GM18519 (cell line): ENCODE results near the gene VAT1L.

Experiments
- ATAC-seq: cut with Tn5 transposase; IDR thresholded peaks from one replicate; pipeline ENCODE4 v1.9.1; 2021; ENCODE audit warnings: mild to moderate bottlenecking, moderate library complexity; ENCODE audit not compliant: unreplicated experiment, low FRiP score

Gene VAT1L, protein sequence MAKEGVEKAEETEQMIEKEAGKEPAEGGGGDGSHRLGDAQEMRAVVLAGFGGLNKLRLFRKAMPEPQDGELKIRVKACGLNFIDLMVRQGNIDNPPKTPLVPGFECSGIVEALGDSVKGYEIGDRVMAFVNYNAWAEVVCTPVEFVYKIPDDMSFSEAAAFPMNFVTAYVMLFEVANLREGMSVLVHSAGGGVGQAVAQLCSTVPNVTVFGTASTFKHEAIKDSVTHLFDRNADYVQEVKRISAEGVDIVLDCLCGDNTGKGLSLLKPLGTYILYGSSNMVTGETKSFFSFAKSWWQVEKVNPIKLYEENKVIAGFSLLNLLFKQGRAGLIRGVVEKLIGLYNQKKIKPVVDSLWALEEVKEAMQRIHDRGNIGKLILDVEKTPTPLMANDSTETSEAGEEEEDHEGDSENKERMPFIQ

DNA sequence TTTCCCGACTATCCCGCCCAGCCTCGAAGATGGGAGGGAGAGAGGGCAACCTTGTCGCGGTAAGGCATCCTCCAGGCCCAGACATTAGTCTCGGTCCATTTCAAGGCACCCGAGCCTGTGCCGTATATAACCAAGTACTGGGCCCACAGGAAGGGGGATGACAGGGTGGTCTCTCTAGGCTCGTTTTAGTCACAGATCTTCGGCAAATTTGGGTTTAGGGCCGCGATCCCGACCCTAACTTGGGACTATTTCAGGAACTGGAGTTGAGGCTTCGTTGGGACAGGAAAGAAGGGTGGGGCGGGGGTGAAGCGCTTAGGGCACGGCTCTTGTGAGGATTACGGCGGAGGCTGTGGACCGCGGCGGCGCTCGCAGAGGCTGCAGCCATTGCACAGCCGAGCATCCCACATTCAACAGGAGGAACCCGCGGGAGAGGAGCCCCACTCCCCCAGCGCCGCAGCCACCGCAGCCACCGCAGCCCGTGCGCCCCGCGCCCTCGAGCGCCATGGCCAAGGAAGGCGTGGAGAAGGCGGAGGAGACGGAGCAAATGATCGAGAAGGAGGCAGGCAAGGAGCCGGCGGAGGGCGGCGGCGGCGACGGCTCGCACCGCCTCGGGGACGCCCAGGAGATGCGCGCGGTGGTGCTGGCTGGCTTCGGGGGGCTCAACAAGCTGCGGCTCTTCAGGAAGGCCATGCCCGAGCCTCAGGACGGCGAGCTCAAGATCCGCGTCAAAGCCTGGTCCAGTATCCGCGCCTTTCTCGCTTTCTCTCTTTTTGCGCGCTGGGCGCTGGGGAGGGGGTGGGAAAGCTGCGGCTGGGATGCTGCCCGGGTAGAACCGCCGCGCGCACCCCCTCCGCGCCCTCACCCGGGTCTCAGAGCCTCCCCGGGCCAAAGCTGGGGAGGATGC is at the start of gene VAT1L:
VAT1L (plus strand) TSS at position 384 of the 904 bp plus-strand sequence; CDS start at position 503, 119 bp downstream.
- ATAC-seq, result no peak

DNA sequence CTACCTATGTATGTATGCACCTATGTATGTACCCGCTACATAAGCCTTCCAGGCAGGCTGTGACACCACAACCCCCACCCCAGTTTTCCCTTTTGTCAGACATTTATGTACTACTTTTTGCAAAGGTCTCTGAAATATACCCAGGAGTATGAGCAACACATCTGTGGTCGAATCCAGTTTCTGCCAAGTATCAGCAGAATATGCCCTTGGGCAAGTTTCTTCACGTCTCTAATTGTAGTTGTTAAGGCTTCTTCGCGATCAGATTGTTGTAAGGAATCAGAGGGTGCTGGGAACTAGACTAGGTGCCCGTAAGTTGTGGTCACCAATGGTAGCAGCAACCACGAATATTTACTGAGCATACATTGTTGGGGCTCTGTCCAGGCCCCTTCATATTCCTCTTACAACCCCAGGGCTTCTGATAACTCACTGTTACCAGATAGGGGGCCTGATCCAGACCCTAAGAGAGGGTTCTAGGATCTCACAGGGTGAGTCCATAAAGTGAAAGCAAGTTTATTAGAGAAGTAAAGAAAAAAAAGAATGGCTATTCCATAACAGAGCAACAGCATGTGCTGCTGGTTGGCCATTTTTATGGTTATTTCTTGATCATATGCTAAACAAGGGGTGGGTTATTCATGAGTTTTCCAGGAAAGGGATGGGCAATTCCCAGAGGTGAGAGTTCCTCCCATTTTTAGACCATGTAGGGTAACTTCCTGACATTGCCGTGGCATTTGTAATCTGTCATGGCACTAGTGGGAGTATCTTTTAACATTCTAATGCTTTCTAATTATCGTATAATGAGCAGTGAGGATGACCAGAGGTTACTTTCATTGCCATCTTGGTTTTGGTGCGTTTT is 49.4 kb upstream of the VAT1L start:
- no peak for ATAC-seq

GRCh38 chr16:77739559-77739892 is 48.8 kb upstream of the VAT1L start:
- no peak for ATAC-seq

DNA sequence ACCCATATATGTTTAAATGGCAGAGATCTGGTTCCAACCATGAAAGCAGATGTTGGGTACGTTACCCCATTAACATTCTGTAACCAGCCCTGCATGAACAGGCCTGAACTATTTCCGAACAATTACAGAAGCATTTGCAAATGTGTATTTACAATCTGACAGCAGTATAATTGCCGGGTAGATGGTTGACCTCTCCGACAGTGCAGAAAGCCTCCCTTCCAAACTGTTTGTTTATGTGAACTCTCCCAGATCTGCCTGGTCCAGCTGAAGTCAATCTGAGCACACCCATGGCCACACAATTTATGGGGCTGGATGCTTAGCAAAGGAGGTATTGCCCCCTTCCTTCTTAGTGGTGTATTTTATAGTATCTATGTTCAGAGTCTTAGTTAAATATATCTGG is 44.2 kb upstream of the VAT1L start:
- ATAC-seq, result no peak

DNA sequence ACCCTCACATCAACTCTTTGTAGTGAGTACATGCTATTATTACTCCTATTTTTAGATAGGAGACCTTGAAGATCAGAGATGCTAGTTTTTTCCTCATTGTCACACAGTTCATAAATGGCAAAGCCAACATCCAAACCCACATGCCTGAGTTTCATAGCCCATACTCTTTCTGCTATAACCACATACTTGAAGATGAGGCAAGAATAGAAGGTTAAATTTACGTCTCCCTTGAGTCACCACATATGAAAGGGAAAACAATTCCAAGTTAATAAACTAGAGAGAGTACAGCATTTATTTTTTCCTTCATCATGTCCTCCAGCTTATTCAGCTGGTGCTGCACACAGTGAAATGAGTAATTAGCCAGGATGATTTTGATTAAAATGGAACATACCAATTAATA is 42.4 kb upstream of the VAT1L start:
- no peak for ATAC-seq

DNA sequence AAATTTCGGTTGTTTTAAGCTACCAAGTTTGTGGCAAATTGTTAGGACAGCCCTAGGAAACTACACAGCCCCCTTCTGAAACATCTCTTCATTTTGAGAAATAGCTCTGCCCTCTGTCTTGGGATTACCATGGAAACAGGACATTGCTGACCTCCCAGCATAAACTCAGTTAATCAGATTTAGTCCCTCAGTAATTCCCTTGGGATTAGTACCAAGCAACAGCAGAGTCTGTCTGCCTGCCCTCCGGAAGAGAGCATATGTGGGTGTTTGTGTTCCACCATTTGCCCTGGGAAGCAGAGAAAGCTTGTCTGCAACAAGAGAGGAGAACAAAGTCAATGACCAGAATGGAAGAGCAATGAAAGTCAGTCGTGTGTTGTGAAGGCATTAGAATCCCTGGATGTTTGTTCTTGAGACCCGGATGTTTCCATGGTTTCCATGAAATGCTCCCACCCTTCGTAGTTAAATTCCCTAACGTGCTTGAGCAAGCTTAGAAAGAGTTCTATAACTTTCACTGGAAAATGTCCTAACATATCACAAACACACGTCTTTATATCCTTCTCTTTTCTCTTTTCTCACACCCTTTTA is 39.9 kb upstream of the VAT1L start:
- ATAC-seq, result no peak

- no peak for ATAC-seq
These were observed 38.9 kb upstream of the VAT1L start for GRCh38 chr16:77749415-77749814.

- ATAC-seq, result no peak
These were observed 30.3 kb upstream of the VAT1L start for GRCh38 chr16:77758046-77758445.

GRCh38 chr16:77758508-77758907 is 29.9 kb upstream of the VAT1L start:
- ATAC-seq, result no peak

DNA sequence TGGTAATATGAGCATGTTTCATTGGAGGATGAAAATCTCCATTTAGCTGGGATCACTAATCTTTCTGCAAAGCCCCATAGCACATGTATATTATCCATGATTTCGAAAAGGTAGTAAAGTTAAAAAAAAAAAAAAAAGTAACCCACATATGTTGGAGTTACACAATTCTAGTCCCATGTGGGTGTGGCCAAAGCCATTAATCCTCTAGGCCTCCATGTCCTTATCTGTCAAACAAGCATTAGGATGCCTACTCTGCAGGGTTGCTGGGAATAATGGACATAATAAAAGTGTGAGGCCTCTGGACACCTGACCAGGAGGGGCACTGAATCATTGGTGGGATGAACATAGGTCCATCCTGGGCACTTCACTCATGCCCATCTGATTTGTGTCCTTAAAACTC is 29.2 kb upstream of the VAT1L start:
- no peak for ATAC-seq

DNA sequence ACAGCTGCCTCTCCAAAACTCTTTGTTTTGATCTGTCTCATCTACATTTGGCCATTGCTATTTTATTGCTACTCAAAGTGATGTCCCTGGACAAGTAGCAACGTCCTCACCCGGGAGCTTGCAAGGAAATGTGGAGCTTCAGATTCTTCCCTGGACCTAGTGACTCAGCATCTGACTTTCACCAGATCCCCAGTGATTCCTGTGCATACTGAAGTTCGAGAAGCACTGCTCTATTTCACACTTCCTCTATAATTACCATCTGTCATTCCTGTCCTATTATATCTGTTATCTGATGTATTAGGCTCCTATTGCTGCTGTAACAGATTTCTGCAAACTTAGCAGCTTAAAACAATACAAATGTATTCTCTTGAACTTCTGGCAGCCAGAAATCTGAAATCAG is 28.5 kb upstream of the VAT1L start:
- ATAC-seq, result no peak

GRCh38 chr16:77760800-77761199 is 27.6 kb upstream of the VAT1L start:
- ATAC-seq, result no peak

GRCh38 chr16:77761204-77761603 is 27.2 kb upstream of the VAT1L start:
- ATAC-seq, result no peak

GRCh38 chr16:77762262-77762661 is 26.1 kb upstream of the VAT1L start:
- no peak for ATAC-seq

GRCh38 chr16:77763994-77764393 is 24.4 kb upstream of the VAT1L start:
- no peak for ATAC-seq

GRCh38 chr16:77767211-77767610 is 21.2 kb upstream of the VAT1L start:
- no peak for ATAC-seq

- ATAC-seq, result no peak
These were observed 20.5 kb upstream of the VAT1L start for GRCh38 chr16:77767826-77768225.

- no peak for ATAC-seq
These were observed 12.2 kb upstream of the VAT1L start for GRCh38 chr16:77775911-77776909.

- no peak for ATAC-seq
These were observed 10.6 kb upstream of the VAT1L start for GRCh38 chr16:77777745-77778144.
